ENCODE measurements around the gene SHMT2.

SHMT2 gene

DNA sequence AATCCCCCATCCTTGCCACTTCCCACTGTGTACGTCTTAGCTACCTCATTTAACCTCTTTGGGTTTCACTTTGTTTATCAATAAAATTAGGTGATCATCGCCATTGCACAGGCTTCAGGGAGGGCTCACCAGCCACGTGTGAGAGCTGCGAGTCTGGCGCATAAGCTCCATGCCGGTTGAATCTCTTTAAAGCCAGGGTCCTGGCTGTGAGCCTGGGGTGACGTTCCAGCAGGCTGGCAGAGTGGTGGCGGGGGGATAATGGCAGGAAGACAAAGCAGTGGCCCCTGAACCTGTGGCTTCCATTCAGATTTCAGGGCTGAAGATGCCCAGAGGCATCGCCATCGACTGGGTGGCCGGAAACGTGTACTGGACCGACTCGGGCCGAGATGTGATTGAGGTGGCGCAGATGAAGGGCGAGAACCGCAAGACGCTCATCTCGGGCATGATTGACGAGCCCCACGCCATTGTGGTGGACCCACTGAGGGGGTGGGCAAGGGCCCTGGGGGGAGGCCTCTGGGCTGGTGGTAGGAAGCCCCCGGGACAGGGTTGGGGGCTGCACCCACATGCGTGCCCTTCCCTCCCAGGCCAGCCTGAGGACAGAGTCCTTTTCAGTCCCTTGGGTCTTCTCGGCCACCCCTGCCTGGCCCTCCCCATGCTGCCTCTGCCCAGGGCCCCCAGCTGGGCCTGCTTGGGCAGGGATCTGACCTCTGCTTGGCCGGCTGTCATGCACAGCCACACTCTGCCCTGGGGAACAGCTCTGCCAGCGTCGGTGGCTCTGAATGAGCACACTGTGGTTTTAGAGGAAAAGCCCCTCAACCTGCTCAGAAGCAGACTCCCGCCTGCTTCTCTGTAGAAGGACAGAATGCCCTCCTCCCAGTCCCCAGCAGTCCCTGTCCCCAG is 21.5 kb upstream of the SHMT2 start:
- Histone ChIP-seq H3K9ac (ENCODE audit: low read length in 2 of 2) (no peak overlapping the region), H3K27ac (ENCODE audit: low read length) (no peak overlapping the region), H3K27me3 (ENCODE audit: control insufficient read depth in 1 of 2, insufficient read depth in 2 of 2, low read length in 2 of 2) (no peaks in the 10 kb centered on the region), H3K4me3 (ENCODE audit: low read length in 2 of 2) (no peak overlapping the region), H3K9me3 (ENCODE audit: control insufficient read depth in 2 of 2, low read length in 2 of 2) (no peaks in the 10 kb centered on the region), H3K36me3 (ENCODE audit: control insufficient read depth in 2 of 2, insufficient read depth in 2 of 2, low read length in 2 of 2) (peaks cover 28 to 64% of the 10 kb centered on the region in 2 donors), H3K4me1 (ENCODE audit: control insufficient read depth, insufficient read depth, low read length) (no peaks in the 10 kb centered on the region)

DNA sequence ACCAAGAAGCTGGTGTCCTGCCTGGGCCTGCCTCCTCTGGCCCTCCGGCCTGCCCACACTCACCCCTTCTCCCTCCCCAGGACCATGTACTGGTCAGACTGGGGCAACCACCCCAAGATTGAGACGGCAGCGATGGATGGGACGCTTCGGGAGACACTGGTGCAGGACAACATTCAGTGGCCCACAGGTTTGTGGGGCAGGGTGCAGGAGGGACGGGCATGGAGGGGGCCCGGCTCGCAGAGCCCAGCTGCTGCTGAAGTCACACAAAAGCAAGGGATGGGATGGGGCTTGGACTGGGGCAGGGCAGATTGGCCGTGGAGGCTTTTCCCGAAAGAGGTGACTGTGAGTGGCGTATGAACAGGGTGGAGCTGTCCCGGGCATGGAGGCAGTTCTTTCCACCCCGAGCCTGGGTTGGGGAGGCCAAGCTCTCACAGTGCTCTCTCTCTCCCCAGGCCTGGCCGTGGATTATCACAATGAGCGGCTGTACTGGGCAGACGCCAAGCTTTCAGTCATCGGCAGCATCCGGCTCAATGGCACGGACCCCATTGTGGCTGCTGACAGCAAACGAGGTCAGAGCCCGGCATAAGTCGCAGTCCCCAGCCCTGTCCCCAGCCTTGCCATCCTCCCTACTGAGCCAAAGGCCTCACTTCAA is 20.8 kb upstream of the SHMT2 start:
- peaks cover 24 to 56% of the 10 kb centered on the region in 2 donors for H3K36me3 ChIP-seq (ENCODE audit: control insufficient read depth in 2 of 2, insufficient read depth in 2 of 2, low read length in 2 of 2)
- peaks cover 4% of the 10 kb centered on the region for H3K4me1 ChIP-seq (ENCODE audit: control insufficient read depth, insufficient read depth, low read length)
- no peaks in the 10 kb centered on the region for H3K9me3 ChIP-seq (ENCODE audit: control insufficient read depth in 2 of 2, low read length in 2 of 2)
- no peak overlapping the region for H3K9ac ChIP-seq (ENCODE audit: low read length in 2 of 2)
- H3K27me3 ChIP-seq (ENCODE audit: control insufficient read depth in 1 of 2, insufficient read depth in 2 of 2, low read length in 2 of 2): peaks cover under 1 to 2% of the 10 kb centered on the region in 2 donors
- no peak overlapping the region for H3K27ac ChIP-seq (ENCODE audit: low read length)
- H3K4me3 ChIP-seq (ENCODE audit: low read length in 2 of 2): no peak overlapping the region

- H3K27ac ChIP-seq (ENCODE audit: low read length): no peak overlapping the region
- peaks cover 14 to 45% of the 10 kb centered on the region in 2 donors for H3K36me3 ChIP-seq (ENCODE audit: control insufficient read depth in 2 of 2, insufficient read depth in 2 of 2, low read length in 2 of 2)
- H3K27me3 ChIP-seq (ENCODE audit: control insufficient read depth in 1 of 2, insufficient read depth in 2 of 2, low read length in 2 of 2): peaks cover 7 to 8% of the 10 kb centered on the region in 2 donors
- H3K4me3 ChIP-seq (ENCODE audit: low read length in 2 of 2): no peak overlapping the region
- no peak overlapping the region for H3K9ac ChIP-seq (ENCODE audit: low read length in 2 of 2)
- peaks cover 13% of the 10 kb centered on the region for H3K4me1 ChIP-seq (ENCODE audit: control insufficient read depth, insufficient read depth, low read length)
- H3K9me3 ChIP-seq (ENCODE audit: control insufficient read depth in 2 of 2, low read length in 2 of 2): no peaks in the 10 kb centered on the region
Measured at GRCh38 chr12:57209916-57210315, 19.6 kb upstream of the SHMT2 start.

DNA sequence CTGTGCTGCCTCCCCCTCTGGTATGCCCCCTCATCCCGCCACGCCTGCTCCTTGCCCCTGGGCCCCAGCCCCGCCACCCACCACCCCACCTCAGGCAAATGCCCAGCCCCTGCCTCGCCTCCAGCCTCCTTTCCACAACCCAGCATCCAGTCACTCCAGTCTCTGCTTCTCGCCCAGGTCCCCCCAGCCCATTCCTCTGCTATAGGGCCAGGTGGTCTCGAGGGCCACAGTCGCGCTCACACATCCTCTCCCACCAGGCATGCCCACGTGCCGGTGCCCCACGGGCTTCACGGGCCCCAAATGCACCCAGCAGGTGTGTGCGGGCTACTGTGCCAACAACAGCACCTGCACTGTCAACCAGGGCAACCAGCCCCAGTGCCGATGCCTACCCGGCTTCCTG is 19.1 kb upstream of the SHMT2 start:
- Histone ChIP-seq H3K27ac (ENCODE audit: low read length) (no peak overlapping the region), H3K36me3 (ENCODE audit: control insufficient read depth in 2 of 2, insufficient read depth in 2 of 2, low read length in 2 of 2) (peaks cover 13 to 40% of the 10 kb centered on the region in 2 donors), H3K27me3 (ENCODE audit: control insufficient read depth in 1 of 2, insufficient read depth in 2 of 2, low read length in 2 of 2) (peaks cover 12 to 14% of the 10 kb centered on the region in 2 donors), H3K4me1 (ENCODE audit: control insufficient read depth, insufficient read depth, low read length) (peaks cover 17% of the 10 kb centered on the region), H3K9me3 (ENCODE audit: control insufficient read depth in 2 of 2, low read length in 2 of 2) (no peaks in the 10 kb centered on the region), H3K9ac (ENCODE audit: low read length in 2 of 2) (no peak overlapping the region), H3K4me3 (ENCODE audit: low read length in 2 of 2) (no peak overlapping the region)

GRCh38 chr12:57210926-57211692 is 18.4 kb upstream of the SHMT2 start:
- H3K4me1 ChIP-seq (ENCODE audit: control insufficient read depth, insufficient read depth, low read length): peaks cover 22% of the 10 kb centered on the region
- no peak overlapping the region for H3K9ac ChIP-seq (ENCODE audit: low read length in 2 of 2)
- H3K36me3 ChIP-seq (ENCODE audit: control insufficient read depth in 2 of 2, insufficient read depth in 2 of 2, low read length in 2 of 2): peaks cover 8 to 33% of the 10 kb centered on the region in 2 donors
- H3K27me3 ChIP-seq (ENCODE audit: control insufficient read depth in 1 of 2, insufficient read depth in 2 of 2, low read length in 2 of 2): peaks cover 19 to 20% of the 10 kb centered on the region in 2 donors
- H3K9me3 ChIP-seq (ENCODE audit: control insufficient read depth in 2 of 2, low read length in 2 of 2): no peaks in the 10 kb centered on the region
- no peak overlapping the region for H3K27ac ChIP-seq (ENCODE audit: low read length)
- no peak overlapping the region for H3K4me3 ChIP-seq (ENCODE audit: low read length in 2 of 2)

DNA sequence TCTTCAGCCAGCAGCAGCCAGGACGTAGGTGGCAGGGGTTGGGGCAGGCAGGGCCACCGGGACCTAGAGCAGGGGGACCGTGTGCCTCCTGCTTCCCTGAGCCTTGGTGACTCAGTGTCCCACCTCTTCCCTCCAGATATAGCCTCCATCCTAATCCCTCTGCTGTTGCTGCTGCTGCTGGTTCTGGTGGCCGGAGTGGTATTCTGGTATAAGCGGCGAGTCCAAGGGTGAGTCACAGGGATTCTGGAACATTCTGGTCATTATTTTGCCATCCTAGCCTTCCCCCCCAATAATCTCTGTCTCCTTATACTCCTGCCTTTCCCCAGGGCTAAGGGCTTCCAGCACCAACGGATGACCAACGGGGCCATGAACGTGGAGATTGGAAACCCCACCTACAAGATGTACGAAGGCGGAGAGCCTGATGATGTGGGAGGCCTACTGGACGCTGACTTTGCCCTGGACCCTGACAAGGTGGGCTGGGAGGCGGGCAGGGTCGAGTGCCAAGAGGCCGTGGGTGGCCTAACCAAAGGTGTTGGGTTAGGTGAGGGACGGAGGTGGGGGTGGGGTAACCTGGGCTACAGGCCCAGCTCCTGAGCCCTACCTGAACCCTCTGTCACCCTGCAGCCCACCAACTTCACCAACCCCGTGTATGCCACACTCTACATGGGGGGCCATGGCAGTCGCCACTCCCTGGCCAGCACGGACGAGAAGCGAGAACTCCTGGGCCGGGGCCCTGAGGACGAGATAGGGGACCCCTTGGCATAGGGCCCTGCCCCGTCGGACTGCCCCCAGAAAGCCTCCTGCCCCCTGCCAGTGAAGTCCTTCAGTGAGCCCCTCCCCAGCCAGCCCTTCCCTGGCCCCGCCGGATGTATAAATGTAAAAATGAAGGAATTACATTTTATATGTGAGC is 17.5 kb upstream of the SHMT2 start:
- Histone ChIP-seq H3K27ac (ENCODE audit: low read length) (no peak overlapping the region), H3K36me3 (ENCODE audit: control insufficient read depth in 2 of 2, insufficient read depth in 2 of 2, low read length in 2 of 2) (peaks cover 8 to 29% of the 10 kb centered on the region in 2 donors), H3K9ac (ENCODE audit: low read length in 2 of 2) (no peak overlapping the region), H3K4me1 (ENCODE audit: control insufficient read depth, insufficient read depth, low read length) (peaks cover 29% of the 10 kb centered on the region), H3K9me3 (ENCODE audit: control insufficient read depth in 2 of 2, low read length in 2 of 2) (no peaks in the 10 kb centered on the region), H3K27me3 (ENCODE audit: control insufficient read depth in 1 of 2, insufficient read depth in 2 of 2, low read length in 2 of 2) (peaks cover 20 to 28% of the 10 kb centered on the region in 2 donors), H3K4me3 (ENCODE audit: low read length in 2 of 2) (no peak overlapping the region)

- Histone ChIP-seq H3K27me3 (ENCODE audit: control insufficient read depth in 1 of 2, insufficient read depth in 2 of 2, low read length in 2 of 2) (peaks cover 26 to 34% of the 10 kb centered on the region in 2 donors), H3K9me3 (ENCODE audit: control insufficient read depth in 2 of 2, low read length in 2 of 2) (no peaks in the 10 kb centered on the region), H3K36me3 (ENCODE audit: control insufficient read depth in 2 of 2, insufficient read depth in 2 of 2, low read length in 2 of 2) (peaks cover 6 to 26% of the 10 kb centered on the region in 2 donors), H3K4me1 (ENCODE audit: control insufficient read depth, insufficient read depth, low read length) (peaks cover 36% of the 10 kb centered on the region), H3K27ac (ENCODE audit: low read length) (no peak overlapping the region), H3K4me3 (ENCODE audit: low read length in 2 of 2) (no peak overlapping the region), H3K9ac (ENCODE audit: low read length in 2 of 2) (no peak overlapping the region)
Measured at GRCh38 chr12:57212701-57213057, 16.8 kb upstream of the SHMT2 start.

- H3K9ac ChIP-seq (ENCODE audit: low read length in 2 of 2): peak overlapping the region in 1 of 2 donors; percentile 27
- H3K36me3 ChIP-seq (ENCODE audit: control insufficient read depth in 2 of 2, insufficient read depth in 2 of 2, low read length in 2 of 2): peaks cover 5 to 22% of the 10 kb centered on the region in 2 donors
- H3K4me1 ChIP-seq (ENCODE audit: control insufficient read depth, insufficient read depth, low read length): peaks cover 36% of the 10 kb centered on the region
- H3K27ac ChIP-seq (ENCODE audit: low read length): no peak overlapping the region
- no peaks in the 10 kb centered on the region for H3K9me3 ChIP-seq (ENCODE audit: control insufficient read depth in 2 of 2, low read length in 2 of 2)
- H3K4me3 ChIP-seq (ENCODE audit: low read length in 2 of 2): no peak overlapping the region
- H3K27me3 ChIP-seq (ENCODE audit: control insufficient read depth in 1 of 2, insufficient read depth in 2 of 2, low read length in 2 of 2): peaks cover 31 to 39% of the 10 kb centered on the region in 2 donors
Measured at GRCh38 chr12:57213058-57213715, 16.3 kb upstream of the SHMT2 start.

GRCh38 chr12:57213763-57214397 is 15.6 kb upstream of the SHMT2 start:
- H3K9ac ChIP-seq (ENCODE audit: low read length in 2 of 2): peak overlapping the region in 1 of 2 donors; percentile 27
- H3K4me1 ChIP-seq (ENCODE audit: control insufficient read depth, insufficient read depth, low read length): peaks cover 36% of the 10 kb centered on the region
- no peak overlapping the region for H3K4me3 ChIP-seq (ENCODE audit: low read length in 2 of 2)
- no peaks in the 10 kb centered on the region for H3K9me3 ChIP-seq (ENCODE audit: control insufficient read depth in 2 of 2, low read length in 2 of 2)
- H3K27ac ChIP-seq (ENCODE audit: low read length): no peak overlapping the region
- peaks cover 38 to 45% of the 10 kb centered on the region in 2 donors for H3K27me3 ChIP-seq (ENCODE audit: control insufficient read depth in 1 of 2, insufficient read depth in 2 of 2, low read length in 2 of 2)
- H3K36me3 ChIP-seq (ENCODE audit: control insufficient read depth in 2 of 2, insufficient read depth in 2 of 2, low read length in 2 of 2): peaks cover 5 to 17% of the 10 kb centered on the region in 2 donors
